Head of caudate nucleus (tissue), 42 donors: ENCODE results near the gene B4GALNT4.
A peak's percentile ranks its signal among the peaks of the same experiment; 100 is the strongest.
"Not testable (repeated sequence)": the region's sequence is repeated elsewhere in the genome, so short reads cannot be mapped to it uniquely, and the experiment has no call there.

Experiments used
- DNase-seq, 42 donors: peaks; one replicate each; pipeline versions ENCODE4 v3.0.0 to v3.0.0-alpha.2; 2020 to 2021; ENCODE audit warnings: mixed read lengths in 7 of 42
- intact Hi-C: fragments of 100-400 bp; cut with DNase I; formaldehyde crosslinking; loops from one replicate; pipeline ENCODE4 v1.15.0; 2022

Gene B4GALNT4

DNA sequence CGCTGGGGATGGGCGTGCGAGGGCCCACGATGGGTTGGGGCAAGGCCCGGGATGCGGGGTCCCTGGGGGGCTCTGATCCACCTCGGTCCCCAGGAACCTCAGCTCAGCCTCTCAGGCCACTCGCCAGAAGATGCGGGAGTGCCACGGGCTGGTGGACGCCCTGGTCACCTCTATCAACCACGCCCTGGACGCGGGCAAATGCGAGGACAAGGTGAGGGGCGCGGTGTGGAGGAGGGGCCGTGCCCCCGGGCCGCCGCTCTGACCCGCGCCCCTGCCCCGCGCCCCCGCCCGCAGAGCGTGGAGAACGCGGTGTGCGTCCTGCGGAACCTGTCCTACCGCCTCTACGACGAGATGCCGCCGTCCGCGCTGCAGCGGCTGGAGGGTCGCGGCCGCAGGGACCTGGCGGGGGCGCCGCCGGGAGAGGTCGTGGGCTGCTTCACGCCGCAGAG, 31.0 kb downstream of the B4GALNT4 start:
- intact Hi-C loops, result no loop called here
- DNase-seq, result no peak

GRCh38 chr11:401196-401595, 31.9 kb downstream of the B4GALNT4 start:
- intact Hi-C loops, DNase-seq: not testable (repeated sequence)

- intact Hi-C loops, result no loop called here
- no peak for DNase-seq
These were observed 33.9 kb downstream of the B4GALNT4 start for GRCh38 chr11:403021-403760.

DNA sequence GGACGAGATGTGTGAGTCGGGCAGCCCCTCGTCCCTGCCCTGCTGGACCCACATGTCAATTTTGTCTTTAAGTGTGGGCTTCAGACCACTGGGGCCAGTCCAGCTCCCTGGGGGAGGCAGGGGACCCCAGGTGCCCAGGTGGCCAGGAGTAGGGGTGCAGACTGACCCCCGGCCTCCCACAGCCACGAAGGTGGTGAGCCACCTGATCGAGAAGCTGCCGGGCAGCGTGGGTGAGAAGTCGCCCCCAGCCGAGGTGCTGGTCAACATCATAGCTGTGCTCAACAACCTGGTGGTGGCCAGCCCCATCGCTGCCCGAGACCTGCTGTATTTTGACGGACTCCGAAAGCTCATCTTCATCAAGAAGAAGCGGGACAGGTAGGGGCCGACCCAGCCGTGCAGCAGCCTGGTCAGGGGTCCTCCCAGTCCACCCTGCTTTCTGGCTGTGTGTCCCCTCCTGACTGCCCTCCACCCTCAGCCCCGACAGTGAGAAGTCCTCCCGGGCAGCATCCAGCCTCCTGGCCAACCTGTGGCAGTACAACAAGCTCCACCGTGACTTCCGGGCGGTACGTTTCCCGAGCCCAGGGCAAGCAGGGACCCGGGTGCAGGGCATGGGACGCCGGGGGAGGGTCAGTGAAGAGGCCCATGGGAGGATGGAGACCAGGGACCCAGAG, 34.6 kb downstream of the B4GALNT4 start:
- no peak for DNase-seq
- intact Hi-C loops, result no loop called here

GRCh38 chr11:404551-405264, 35.4 kb downstream of the B4GALNT4 start:
- no peak for DNase-seq

DNA sequence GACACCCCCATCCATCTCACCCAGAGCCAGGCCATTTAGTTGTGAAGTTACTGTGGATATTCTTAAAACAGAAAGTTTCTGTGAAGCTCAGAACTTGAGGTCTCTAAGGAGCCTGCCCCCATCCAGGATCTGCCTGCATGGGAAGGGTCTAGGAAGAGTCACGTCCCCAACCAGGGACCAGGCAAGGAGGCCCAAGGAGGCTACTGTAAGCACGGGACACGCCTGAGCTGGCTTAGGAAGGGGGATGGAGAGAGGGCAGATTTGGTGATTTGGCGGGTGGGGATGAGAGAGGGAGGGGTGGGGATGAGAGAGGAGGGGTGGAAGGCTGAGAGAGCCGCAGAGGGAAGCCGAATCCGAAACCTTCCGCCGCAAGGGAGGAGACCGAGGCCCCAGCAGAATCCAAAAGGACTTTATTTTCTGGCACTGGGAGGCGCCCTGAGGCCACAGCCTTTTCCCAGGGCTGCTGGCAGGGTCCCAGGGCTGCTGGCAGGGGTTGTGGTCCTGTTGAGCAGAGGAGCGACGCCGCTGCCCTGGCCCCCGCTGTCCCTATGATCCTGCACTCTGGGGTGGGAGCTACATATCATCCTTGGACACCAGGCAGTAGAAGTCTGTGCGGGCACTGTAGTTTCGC, 36.1 kb downstream of the B4GALNT4 start:
- peak in 37 of 42 donors; percentile 19 to 79 (median 52) for DNase-seq
- intact Hi-C loops, result no loop called here

More at GRCh38 chr11:404551-405264, 35.4 kb downstream of the B4GALNT4 start:
- intact Hi-C loops, result no loop called here

DNA sequence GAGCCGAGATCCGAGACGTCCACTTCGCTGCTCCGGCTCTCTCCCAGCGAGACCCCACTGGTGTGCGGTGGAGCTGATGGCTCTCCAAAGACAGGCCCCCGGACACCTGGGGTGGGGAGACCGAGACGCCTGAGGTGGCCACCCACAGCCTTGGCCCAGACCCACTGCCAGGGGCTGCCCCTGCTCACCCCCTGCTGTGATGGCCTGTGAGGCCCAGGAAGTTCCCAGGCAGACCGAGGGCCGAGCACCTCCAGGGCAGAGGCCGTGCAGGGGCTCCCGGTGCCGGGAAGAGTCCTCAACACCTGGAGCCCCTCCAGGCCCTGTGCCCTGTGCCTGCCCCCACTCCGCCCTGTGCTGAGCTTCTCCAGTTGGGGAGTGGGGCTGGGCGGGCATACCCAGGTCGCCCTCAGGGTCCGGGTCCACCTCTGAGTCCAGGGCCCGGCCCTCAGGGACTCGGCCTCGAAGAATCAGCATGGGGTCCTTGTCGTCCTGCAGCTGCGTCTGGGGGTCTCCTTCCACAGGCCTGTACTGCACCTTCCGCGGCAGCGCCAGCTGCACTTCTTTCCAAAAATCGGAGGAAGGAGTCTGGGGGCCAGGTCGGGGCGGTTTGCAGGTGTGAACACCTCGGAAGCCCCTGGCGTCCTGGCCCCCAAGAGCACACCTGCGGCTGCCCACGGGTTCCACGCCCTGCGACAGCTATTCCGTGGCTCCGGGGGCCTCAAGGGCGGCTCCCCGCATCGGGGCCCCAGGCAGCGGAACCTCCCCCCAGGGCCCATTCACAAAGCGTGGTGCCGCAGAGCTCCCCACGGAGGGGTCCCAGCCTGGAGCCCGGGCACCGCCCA, 36.9 kb downstream of the B4GALNT4 start:
- intact Hi-C loops, result no loop called here
- no peak for DNase-seq

GRCh38 chr11:406796-407650, 37.7 kb downstream of the B4GALNT4 start:
- intact Hi-C loops, result no loop called here
- DNase-seq, result peak in 40 of 42 donors; percentile 20 to 72 (median 51)

DNA sequence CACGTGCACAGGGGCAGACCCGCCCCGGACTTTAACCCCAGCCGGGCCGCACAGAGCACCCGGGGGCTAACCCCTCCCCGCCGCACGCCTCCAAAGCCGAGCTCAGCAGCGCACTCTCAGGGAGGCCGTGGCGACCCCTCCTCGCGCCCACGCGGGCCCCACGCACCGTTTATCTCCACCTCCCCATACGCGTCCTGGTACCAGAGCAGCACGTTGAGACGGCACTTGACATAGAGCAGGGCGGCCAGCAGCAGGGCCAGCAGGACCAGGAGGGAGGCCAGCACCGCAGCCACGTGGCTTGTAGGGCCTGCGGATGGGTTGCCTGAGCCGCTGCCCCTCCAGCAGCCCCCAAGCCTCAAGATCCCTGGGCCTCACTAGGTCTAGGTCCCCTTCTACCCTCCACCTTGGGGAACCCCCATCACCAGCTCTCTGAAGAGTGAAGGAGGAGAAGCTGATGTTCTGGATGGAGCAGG, 38.4 kb downstream of the B4GALNT4 start:
- peak in 1 of 42 donors; percentile 15 for DNase-seq
- intact Hi-C loops, result no loop called here

DNA sequence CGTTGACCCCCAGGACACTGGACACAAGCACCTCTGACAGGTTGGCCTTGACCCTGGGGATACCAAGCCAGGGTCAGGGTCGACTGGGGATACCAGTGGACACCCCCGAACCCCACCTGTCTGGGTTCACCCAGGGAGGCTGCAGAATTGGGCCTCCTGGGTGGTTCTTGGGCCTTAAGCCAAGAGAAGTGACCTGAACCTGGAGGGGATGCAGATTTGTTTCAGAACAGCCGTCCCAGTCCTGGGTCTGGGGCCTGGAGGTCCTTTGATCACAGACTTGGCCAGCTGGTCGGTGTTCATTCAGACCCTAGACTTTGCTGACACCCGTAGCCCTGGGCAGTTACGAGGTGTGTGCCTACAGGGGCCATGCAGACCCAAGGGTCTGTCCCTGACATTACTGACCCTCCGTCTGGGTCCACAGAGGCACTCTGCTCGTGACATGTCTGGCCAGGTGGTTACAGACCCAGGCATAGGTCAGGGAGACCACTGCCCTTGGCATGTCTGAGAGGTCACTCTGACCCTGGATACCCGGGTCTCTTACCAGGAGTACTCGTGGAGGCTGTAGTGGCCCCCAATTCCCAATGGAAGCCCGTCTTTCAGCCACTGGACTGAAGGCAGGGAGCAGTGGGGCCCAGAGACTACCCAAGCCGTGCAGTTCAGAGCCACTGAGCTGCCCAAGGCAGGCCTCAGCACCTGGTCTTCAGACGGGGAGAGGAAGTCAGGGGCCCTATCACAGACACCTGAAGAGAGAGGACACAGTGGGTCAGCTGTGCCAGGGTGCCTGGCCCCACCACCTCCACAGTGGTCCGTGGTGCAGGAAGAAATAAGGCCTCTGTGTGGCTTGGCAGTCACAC, 39.1 kb downstream of the B4GALNT4 start:
- intact Hi-C loops, result no loop called here
- DNase-seq, result no peak

DNA sequence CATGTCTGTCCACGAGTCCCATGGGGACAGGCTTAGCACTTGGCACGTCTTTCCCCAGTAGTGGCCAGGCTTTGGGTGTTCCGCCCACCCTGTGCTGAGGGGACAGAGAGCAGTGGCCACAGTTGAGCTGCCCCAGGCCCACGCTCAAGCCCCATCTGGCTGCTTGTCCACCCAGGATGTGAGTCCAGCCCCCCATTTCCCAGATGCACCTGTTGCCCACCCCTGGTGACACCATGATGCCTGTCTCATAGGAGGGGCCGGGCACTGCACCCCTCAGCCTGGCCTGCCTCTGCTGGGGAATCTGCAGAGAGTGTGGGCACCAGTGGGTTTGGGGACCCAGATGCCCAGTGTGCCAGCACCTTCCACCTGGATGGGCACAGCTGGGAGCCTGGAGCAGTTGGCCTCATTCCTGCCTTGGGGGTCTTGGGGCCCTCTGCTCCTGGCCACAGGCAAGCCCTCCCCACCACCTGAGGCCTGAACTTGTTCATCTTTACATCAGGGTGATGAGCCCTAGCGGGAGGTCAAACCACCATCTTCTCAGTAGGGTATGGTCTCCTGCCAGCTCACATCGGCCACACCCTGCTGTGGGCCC, 39.8 kb downstream of the B4GALNT4 start:
- DNase-seq, result no peak
- intact Hi-C loops, result no loop called here

GRCh38 chr11:409600-410483, 40.5 kb downstream of the B4GALNT4 start:
- intact Hi-C loops, result no loop called here
- no peak for DNase-seq

DNA sequence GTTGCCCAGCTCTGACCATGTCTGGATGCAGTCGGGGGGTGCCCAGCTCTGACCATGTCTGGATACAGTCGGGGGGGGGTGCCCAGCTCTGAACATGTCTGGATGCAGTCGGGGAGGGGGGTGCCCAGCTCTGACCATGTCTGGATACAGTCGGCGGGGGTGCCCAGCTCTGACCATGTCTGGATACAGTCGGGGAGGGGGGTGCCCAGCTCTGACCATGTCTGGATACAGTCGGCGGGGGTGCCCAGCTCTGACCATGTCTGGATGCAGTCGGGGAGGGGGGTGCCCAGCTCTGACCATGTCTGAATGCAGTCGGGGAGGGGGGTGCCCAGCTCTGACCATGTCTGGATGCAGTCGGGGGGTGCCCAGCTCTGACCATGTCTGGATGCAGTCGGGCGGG, 41.4 kb downstream of the B4GALNT4 start:
- DNase-seq, intact Hi-C loops: not testable (repeated sequence)

GRCh38 chr11:411520-411919, 42.2 kb downstream of the B4GALNT4 start:
- intact Hi-C loops, DNase-seq: not testable (repeated sequence)

DNA sequence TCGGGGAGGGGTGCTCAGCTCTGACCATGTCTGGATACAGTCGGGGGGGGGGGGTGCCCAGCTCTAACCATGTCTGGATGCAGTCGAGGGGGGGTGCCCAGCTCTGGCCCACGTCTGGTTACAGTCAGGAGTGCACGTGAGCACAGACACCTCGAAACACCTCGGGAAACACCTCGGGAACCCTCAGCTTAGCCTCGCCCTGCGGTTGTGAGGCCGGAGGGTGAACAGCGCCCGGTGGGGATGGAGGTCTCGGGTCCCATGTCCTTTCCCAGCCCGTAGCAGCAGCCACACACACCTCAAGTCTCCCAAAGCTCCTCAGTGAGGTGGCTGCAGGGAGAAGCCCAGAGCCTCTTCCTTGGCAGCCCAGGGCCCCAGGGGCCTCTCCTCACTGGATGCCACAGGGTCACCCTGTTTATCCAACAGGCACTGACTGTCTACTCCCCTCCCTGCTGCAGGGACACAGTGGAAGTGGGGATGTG, 43.4 kb downstream of the B4GALNT4 start:
- intact Hi-C loops, result no loop called here

More for the DNA sequence above, 43.4 kb downstream of the B4GALNT4 start:
- no peak for DNase-seq
